Kidney epithelial cell (primary cell): Measurements from ENCODE around the gene DTWD2. TPM values are rescaled to one million over a fixed set of nuclear protein-coding genes. Genes with fewer than 3 reads are reported as not detected.

Source experiments
- DNase-seq: peaks from one replicate; pipeline ENCODE4 v3.0.0-alpha.2; 2010; ENCODE audit warnings: low read depth
- H3K27me3 ChIP-seq: 2 replicates; pipeline ENCODE4 v1.6.0; 2011; ENCODE audit warnings: low read length; ENCODE audit not compliant: control insufficient read depth, insufficient read depth
- H3K36me3 ChIP-seq: 2 replicates; pipeline ENCODE4 v1.5.1; 2011; ENCODE audit warnings: low read length; ENCODE audit not compliant: control insufficient read depth, insufficient read depth
- H3K4me3 ChIP-seq: 2 replicates; pipeline ENCODE4 v1.5.1; 2011; ENCODE audit warnings: low read depth, mild to moderate bottlenecking, control low read depth, low read length
- total RNA-seq: library from RNA; depleted of rRNA; stranded (reverse); fragments of >200 nt; gene quantifications from 2 replicates; pipeline ENCODE4 v1.2.3, GENCODE V29; 2015
- TF ChIP-seq, protein P1 (sequence below): IDR thresholded peaks from 2 replicates; pipeline ENCODE4 v1.5.1; 2011; ENCODE audit warnings: mild to moderate bottlenecking, moderate library complexity, low read length, control low read depth, inconsistent platforms; ENCODE audit not compliant: insufficient read depth, poor library complexity, severe bottlenecking

The DTWD2 gene
- total RNA-seq, 1 donor from 2014 or later: 7.9 TPM

GRCh38 chr5:119021149-119021732, 32.9 kb upstream of the DTWD2 start:
- no peak for DNase-seq
- Histone ChIP-seq H3K4me3 (no peak overlapping the region), H3K27me3 (no peaks in the 10 kb centered on the region), H3K36me3 (no peaks in the 10 kb centered on the region)
- TF ChIP-seq, protein P1, sequence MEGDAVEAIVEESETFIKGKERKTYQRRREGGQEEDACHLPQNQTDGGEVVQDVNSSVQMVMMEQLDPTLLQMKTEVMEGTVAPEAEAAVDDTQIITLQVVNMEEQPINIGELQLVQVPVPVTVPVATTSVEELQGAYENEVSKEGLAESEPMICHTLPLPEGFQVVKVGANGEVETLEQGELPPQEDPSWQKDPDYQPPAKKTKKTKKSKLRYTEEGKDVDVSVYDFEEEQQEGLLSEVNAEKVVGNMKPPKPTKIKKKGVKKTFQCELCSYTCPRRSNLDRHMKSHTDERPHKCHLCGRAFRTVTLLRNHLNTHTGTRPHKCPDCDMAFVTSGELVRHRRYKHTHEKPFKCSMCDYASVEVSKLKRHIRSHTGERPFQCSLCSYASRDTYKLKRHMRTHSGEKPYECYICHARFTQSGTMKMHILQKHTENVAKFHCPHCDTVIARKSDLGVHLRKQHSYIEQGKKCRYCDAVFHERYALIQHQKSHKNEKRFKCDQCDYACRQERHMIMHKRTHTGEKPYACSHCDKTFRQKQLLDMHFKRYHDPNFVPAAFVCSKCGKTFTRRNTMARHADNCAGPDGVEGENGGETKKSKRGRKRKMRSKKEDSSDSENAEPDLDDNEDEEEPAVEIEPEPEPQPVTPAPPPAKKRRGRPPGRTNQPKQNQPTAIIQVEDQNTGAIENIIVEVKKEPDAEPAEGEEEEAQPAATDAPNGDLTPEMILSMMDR: no peak

- H3K4me3 ChIP-seq: no peak overlapping the region
- TF ChIP-seq, protein P1: no peak
- no peak for DNase-seq
- no peaks in the 10 kb centered on the region for H3K27me3 ChIP-seq
- H3K36me3 ChIP-seq: no peaks in the 10 kb centered on the region
Observed at GRCh38 chr5:119019949-119020348, 31.6 kb upstream of the DTWD2 start.

- no peaks in the 10 kb centered on the region for H3K36me3 ChIP-seq
- DNase-seq: no peak
- TF ChIP-seq, protein P1: no peak
- no peaks in the 10 kb centered on the region for H3K27me3 ChIP-seq
- no peak overlapping the region for H3K4me3 ChIP-seq
Observed at GRCh38 chr5:119019501-119019900, 31.2 kb upstream of the DTWD2 start.

- DNase-seq: no peak
- TF ChIP-seq, protein P1: no peak
- Histone ChIP-seq H3K36me3 (no peaks in the 10 kb centered on the region), H3K4me3 (no peak overlapping the region), H3K27me3 (no peaks in the 10 kb centered on the region)
Observed at GRCh38 chr5:119017994-119018393, 29.6 kb upstream of the DTWD2 start.

- TF ChIP-seq, protein P1: no peak
- Histone ChIP-seq H3K36me3 (no peaks in the 10 kb centered on the region), H3K4me3 (no peak overlapping the region), H3K27me3 (no peaks in the 10 kb centered on the region)
- DNase-seq: no peak
Observed at GRCh38 chr5:119016125-119016774, 27.9 kb upstream of the DTWD2 start.

GRCh38 chr5:119011186-119011585, 22.8 kb upstream of the DTWD2 start:
- no peaks in the 10 kb centered on the region for H3K36me3 ChIP-seq
- H3K4me3 ChIP-seq: no peak overlapping the region
- DNase-seq: no peak
- H3K27me3 ChIP-seq: no peaks in the 10 kb centered on the region
- TF ChIP-seq, protein P1: no peak
